GM11168 (cell line): ENCODE measurements around the gene MTIF3.

ENCODE experiments used
- in situ Hi-C: fragments of 300-500 bp; cut with MboI; formaldehyde crosslinking; loops from one replicate; pipeline ENCODE4 v1.12.0; 2022; ENCODE audit warnings: low sequenced_read_pairs; ENCODE audit not compliant: unreplicated experiment

Gene MTIF3

DNA sequence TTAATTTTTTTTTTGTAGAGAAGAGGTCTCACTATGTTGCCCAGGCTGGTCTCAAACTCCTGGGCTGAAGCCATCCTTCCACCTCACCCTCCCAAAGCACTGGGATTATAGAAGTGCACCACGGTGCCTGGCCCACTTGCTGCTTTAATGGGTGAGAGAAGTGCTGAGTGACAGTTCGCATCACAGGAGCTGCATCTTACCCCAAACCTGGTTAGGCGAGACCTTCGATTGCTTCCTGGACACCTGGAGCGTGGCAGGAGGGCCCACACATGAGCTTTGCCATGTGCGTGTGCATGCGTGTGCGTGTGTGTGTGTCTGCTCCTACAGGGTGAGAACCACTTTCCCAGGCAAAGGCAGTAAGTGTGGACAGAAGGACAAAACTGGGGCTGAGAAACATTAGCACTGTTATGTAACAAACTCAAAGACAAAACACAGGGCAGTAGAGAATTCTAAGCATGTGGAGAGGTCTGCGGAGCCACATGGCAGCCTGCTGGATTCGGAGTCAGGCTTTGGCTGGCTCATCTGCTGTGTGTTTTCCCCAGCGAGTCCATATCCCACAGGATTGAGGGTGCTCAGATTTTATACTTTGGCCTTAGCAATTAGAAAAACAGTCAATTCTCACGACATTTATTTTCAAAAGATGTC is 11.7 kb upstream of the MTIF3 start:
- in situ Hi-C loops: no loop called here

DNA sequence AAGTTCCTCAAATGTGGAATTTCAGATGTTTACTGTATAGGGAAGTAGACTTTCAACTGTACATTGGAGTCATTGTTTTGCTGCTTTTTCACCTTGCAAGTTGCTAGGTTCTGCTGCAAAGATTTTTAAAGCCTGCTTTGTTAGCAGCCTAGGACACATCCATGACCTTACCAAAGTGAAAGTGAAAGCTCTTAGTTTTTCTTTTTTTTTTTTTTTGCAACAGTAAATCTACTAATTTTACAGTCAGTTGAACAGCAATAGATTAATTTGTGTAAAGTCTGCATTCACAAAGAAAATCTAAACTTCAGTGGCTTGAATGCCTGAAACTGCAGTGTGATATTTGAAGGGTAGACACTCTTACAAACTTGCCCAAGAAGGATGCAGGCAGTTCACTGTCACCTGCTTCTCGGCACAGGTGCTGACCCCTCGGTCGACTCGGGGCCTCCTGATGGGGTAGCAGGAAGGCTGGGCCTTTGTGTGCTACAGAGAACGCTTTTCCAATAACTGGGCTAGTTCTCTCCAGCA is 5.0 kb upstream of the MTIF3 start:
- in situ Hi-C loops: no loop called here

DNA sequence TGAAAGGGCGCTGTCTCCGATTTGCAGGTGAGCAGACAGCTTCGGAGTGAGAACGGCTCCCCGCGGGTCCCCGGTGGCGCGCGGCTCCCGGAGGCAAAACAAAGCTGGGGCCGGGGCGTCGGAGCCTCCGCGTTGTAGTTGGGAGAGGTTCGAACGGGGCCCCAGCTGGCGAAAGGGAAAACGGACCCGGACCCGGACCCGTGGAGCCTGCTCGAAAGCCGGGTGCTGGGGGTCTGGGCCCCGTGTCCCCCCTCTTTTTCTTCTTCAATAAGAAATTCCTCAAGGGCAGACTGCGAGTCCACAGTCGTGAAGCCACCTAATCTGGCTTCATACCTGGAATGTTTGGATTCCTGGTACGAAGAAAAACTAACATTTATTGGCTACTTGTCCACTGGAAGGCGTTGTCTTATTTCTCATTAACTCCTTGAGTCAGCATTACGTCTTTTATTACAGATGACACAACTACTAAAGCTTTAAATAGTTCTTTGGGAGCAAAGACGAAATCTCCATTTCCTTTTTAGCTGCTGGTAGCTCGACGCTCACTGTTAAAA is 632 bp upstream of the MTIF3 start:
- in situ Hi-C loops: no loop called here

DNA sequence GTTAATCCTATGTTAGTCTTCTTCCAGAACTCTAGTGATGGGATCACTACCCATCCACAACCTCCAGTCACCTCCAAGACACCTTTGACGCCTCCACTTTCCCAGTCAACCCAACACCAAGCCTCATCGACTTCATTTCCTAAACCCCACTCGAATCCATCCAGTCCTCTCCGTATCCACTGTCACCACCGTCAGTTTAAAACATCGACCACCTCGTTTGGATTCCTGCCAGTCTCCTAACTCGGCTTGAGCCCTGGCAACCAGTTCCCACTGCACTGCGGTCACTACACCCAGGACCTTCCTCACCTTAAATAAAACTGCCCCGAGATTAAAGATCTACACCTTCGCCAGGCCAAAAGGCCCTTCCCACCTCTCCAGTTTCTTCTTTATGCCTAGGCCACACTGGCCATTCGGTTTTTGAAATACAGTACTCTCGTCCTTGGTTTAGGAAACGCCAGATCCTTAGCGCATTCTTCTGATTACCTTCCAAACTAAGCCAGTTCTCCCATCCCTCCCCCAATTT is 1.2 kb downstream of the MTIF3 start:
- in situ Hi-C loops: no loop called here

DNA sequence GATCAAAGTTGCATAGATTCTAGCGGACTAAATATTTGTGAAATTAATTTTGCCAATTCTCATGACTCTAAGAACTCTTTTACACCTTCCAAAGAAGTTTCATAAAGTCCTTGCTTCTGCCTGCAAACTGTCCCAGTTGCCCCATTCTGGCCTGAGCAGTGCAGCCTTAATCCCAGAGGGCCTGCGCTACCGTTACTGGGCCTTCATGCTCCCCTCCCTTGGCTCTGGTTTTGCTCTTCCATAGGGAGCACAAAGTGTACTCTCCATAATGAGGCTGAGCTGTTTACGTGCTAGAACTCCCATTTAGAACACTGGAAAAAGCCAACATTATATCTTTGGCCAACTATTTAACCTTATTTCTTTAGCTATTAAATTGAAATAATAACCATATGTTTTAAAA is 2.1 kb downstream of the MTIF3 start:
- in situ Hi-C loops: no loop called here

DNA sequence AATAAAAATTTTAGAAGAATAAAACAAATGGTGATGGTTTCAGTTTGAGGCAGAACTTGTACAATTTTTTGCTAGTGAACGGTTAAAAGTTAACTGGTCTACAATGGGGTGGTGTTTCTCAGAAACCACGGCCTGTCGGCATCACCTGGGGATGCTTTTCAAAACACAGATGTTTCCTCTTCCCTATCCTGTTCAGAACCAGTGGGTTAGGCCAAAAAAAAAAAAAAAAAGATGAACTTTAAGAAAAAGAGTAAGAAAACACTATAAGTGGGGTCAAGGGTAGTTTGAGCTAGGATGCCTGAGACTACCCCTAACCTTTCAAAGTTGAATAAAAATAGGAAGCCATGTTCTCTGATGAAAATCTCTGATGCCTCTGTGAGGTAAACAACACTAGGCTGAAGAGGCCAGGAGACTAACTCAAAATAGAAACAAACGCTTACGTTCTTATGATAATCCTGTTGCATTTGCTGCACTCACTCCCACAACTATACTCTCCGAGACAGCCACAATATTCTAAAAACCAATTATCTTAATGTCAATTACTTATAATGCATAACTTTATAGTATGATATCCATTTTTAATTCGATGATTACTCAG is 3.3 kb downstream of the MTIF3 start:
- in situ Hi-C loops: no loop called here

DNA sequence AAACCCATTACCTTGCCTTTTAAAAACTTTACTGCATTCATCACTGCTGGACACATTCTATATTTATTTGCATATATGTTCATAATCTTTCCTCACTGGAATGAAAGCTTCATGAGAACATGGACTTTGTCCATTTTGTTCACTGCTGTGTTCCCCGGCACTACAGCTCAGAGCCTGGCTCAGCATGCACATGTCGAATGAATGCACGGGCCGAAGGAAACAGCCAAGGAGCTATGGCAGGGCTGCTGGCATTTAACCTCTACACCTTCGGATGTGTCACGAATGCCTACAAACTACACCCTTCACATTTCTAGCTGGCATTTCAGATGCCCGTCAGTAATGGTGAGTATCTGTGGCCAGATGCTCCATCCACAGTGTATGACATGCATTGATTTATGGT is 7.6 kb downstream of the MTIF3 start:
- in situ Hi-C loops: no loop called here

DNA sequence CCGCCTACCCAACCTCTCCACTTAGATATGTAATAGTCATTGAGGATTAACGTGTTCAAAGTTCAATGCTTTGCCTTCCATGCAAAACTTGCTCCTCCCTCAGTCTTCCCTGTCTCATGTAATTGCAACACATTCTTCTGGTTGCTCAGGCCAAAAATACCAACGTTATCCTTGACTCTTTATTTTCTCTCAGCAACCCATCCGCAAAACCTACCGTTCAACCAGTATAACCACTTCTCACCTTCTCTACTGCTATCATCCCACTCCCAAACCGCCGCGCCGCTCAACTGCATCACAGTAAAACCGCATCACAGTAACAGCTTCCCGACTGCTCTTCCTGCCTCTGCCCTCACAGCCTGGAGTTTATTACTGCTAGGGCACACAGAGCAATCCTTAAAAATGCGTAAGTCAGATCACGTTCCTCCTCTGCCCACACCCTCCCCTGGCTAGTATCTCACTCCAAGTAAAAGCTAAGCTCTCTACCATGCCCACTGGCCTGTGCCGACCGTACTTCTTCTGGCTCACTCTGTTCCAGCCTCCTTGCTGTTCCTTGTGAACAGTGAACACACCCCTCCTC is 8.2 kb downstream of the MTIF3 start:
- in situ Hi-C loops: no loop called here

DNA sequence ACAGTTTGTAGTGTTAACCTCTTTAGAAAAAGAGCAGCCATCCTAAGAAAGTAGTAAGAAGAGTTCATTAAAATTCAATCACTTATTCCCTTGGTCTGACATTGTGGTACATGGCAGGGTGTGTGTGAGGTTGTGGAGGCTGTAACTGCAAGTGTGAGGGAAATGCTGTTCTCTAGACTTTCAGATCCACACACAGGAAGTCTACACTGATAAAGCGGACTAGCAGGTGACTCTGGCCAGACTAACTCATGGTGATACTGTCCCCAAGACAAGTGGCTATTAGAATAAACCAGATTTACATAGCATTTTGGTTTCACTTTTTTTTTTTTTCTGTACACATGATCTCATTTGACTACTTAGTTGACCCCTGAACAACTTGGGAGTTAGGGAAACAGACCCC is 10.0 kb downstream of the MTIF3 start:
- in situ Hi-C loops: no loop called here

DNA sequence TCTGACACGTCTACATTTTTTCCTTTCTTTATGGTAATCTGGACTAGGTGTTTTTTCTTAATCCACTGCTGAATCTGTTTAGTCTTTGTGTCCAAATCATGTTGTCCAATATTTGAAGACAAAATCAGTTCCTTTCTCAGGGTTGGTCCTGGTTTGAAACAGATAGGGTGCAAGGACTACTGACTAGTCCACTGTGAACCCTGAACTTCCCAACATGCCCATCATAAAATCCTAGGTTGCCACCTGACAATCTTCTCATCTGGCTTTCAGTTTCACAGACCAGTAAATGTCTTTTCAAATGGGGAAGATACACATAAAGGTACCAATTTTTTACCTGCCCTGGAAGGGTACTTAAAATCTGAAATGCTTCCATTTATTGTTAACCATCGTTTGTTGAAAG is 13.2 kb downstream of the MTIF3 start:
- in situ Hi-C loops: no loop called here

DNA sequence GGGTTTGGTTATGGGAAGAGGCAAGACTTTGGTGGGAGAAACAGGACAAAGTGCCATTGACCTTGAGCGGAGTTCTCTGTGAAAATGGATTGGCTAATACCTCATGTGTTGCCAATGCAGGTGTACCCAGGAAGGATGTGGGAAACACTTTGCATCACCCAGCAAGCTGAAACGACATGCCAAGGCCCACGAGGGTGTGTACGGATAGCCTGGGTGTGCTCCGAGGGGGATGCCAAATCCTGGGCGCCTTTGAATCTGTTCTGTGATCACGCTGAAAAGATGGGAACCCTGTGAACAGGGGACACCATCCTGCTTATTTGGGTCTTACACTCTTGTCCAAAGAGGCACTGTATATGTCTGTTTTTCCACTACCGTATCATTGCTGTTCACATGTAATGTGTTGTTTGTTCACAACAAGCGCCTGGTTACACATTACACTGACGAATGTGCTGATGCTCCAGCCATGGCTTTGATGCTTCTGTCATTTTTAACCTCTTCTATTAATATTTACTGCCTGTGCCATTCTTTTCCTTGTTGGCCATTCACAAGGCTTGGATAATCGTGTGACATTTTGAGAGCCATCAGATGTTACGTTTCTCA is 17.7 kb downstream of the MTIF3 start:
- in situ Hi-C loops: no loop called here

DNA sequence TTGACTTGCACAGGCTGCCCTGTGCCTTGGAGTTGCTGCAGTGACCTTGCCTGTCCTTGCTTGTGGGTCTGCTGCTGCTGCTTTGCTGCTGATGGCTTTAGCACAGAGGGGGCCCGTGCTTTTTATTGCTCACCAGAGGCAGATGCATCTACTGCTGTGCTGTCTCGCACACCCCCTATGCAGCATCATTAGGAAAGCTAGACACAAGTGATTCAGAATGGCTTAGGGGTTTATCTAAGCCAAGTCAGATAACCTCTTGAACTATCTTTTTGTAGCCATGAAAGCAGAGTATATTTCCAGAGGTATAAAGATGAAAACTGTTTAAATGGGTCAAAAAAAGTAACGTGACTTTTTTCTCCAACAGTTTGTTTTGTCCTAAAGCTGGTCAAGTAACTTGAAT is 18.2 kb downstream of the MTIF3 start:
- in situ Hi-C loops: no loop called here

DNA sequence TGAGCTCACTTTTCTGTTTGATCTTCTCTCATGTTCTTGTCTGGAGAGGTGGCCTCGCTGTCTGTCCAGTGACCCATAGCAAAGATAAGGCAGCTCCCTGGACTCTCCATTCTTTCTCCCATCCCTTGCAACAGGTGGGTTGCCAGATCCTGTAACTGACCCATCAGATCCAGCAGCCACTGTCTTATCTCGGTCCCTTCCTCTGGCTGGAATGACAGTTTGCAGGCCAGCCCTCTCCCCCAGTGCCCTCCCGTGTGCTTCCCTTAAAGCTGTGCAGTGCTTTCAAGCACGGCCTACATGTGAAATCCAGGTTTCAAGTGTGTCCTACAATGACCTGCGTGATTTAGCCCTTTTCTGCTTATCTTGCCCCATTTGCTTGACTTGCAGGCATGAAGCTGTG is 22.2 kb downstream of the MTIF3 start:
- in situ Hi-C loops: no loop called here

DNA sequence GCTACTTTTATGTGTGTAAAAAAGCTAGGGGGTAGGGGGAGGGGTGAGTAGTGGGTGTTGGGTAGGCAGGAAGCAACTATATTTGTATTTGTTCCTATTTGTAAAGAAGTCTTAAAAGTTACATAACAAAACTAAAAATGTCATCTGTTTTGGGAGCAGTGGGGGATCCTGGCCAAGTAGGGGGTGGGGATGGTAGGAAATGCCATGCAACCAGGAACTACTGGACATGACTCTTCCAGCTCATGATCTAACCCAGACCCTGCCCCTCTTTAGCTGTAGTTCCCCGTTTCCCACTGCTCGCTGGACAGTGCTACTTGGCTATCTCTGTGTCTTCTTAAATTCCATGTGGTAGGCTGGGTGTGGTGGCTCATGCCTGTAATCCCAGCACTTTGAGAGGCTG is 22.7 kb downstream of the MTIF3 start:
- in situ Hi-C loops: no loop called here

DNA sequence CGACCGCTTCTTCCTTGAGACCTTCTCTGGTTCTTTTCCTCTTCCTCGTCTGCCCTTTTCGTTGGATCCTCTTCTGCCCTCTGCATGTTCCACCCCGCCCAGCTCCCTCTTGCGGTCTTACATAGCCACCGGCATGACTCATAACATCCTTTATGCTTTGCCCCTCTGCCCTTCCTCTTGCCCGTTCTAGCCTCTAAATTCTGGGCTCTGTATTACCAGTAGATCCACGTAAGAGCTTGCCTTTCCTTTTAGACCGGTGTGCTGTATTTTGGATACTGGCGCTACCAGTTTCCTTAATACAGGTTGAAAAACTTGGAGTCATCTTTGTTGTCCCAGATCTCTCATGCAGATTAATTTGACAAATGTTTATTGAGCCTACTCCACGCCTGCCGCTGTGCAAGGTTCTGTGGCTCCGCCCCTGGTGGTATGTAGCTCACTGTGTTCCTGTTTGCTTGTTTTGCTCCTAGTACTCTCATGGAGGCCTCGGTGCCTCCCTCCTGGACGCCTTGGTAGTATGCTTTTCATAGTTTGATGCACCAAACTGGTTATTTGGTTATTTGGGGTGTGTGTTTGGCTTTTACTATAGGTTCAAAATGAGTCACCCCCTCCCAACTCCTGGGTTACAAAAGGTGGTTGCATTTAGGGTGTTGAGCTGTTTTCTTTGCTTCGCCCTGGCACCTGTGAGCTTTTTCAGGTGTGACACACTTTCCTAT is 24.3 kb downstream of the MTIF3 start:
- in situ Hi-C loops: no loop called here

DNA sequence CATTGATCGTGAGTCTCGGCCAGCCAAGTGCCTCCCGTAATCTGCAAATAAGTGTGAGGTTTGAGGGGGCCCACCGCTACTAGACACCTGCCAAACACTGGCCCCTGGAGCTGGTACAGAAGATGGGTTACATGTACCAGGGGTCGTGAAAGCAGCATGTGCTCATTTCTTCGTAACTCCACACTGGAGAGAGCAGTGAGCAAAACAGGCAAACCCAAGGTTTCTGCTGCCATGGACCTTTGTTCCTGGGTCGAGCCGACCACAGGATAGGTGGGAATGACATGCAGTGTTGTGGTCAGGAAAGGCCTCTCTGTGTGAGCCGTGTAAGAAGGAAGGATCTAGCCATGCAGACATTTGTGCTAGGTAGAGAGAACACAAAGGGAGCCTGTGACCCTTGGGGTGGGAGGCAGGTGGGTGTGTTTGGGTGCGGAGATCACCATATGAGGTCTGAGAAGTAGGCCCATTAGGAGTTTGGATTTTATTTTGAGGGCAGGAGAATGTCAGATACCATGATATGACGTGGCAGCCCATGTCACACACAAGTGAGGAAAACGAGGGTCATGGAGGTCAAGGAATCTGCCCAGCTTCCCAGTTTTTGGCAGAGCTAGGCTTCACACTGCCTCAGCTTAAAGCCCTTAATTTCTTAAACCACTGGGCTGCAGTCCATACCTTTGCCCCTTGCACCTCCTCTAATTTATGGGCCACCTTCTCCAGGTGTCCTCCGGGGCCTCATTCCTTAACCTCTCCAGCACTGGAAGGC is 25.0 kb downstream of the MTIF3 start:
- in situ Hi-C loops: no loop called here

DNA sequence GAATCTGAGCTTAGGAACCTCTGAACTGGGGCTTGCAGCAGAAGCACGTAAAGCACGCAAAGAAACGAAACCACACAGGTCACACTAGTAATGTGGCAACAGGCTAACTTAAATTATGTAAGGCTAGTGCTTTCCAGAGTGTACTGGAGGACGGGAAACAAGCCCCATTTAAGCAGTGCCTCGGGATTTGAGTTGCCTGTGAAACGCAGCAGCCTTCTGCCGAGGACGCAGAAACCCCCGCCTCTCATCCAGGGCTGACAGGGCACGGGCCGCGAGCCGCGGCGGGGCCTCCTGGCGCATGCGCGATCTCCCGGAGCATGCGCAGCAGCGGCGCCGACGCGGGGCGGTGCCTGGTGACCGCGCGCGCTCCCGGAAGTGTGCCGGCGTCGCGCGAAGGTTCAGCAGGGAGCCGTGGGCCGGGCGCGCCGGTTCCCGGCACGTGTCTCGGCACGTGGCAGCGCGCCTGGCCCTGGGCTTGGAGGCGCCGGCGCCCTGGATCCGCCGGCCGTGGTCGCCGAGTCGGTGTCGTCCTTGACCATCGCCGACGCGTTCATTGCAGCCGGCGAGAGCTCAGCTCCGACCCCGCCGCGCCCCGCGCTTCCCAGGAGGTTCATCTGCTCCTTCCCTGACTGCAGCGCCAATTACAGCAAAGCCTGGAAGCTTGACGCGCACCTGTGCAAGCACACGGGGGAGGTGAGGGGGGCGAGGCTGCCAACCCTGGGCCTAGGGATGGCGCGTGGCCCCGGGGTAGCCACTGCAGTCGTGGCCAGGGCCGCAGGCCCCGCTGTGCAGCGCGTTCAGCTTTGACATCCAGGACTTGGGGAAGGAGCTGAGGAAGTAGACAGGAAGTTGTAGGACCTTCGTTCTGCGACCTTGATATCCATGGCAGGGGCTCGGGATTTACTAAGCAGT is 25.9 kb downstream of the MTIF3 start, which contains the start of gene GTF3A:
GTF3A (plus strand) TSS at position 374 of the 912 bp plus-strand sequence.
- in situ Hi-C loops: loop anchor here (25.0 kb wide), 1 partner anchor 563 kb away; the partner anchor contains the start of gene URAD

DNA sequence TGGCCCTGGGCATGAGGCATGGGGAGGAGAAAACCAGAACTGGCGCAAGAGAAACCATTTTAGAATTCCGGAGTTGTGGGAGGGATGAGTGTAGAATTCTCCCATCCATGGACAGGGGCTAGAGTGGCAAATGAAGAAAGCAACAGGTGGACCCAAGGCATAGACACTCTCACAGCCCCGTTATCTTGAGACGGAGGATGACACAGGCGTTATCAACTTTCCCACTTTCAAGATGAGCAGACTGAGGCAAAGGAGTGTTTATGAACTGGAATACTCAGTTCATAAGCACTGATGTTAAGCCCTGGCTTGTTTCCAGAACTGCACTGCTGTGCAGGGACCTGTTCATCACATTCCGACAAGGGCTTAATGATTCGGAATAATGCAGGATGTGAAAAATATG is 27.0 kb downstream of the MTIF3 start:
- in situ Hi-C loops: loop anchor here (25.0 kb wide), 1 partner anchor 564 kb away; the partner anchor contains the start of gene URAD
